Cardiac fibroblast (primary cell): ENCODE measurements around the gene CRTAC1.
A peak's percentile ranks its signal among the peaks of the same experiment; 100 is the strongest.

Experiments
- DNase-seq, 2 donors: peaks; one replicate each; pipeline versions ENCODE4 v3.0.0 to v3.0.0-alpha.2; 2010; ENCODE audit warnings: low read depth in 2 of 2
- H3K4me3 ChIP-seq, 2 donors: replicated peaks in 1 of 2; 1 replicate in 1 of 2; 2 replicates in 1 of 2; pipeline ENCODE4 v1.5.1; 2011; ENCODE audit warnings: low read depth in 2 of 2, low read length in 2 of 2, mild to moderate bottlenecking in 2 of 2, moderate library complexity in 1 of 2
- CTCF ChIP-seq: IDR thresholded peaks from one replicate; pipeline ENCODE4 v1.5.1; 2011; ENCODE audit warnings: low read depth, mild to moderate bottlenecking, low read length, inconsistent platforms

The CRTAC1 gene

GRCh38 chr10:98045785-98046389 lies 15.5 kb upstream of the CRTAC1 start:
- peak; percentile 64 to 69 for DNase-seq
- peak; percentile 95 for TF ChIP-seq CTCF
- no peak overlapping the region for H3K4me3 ChIP-seq

DNA sequence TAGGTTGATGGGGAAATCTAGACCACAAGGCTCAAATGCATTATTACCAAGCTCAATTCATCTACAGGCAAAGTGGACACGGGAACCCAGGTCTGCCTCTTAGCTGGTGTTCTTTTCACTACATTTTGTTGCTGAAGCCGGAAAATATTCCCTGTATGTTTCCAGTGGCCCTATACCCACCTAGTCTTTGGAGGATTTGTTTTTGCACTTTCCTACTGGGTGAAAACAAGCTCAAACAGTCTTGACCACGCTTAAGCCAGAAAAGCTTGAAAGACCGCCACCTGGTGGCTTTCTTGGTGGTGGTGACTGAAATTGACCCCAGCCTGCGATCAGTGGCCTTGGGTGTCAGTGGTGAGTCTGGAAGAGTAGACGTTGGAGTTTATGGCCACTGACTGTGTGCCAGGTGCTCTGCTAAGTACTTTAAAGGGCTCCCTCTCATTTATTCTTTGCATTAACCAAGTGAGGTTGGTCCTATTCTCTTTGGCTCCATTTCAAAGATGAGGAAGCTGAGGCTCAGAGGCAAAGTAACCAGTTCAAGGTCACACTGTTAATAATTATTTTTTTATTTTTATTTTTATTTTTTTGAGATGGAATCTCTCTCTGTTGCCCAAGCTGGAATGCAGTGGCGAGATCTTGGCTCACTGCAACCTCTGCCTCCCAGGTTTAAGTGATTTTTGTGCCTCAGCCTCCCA lies 11.1 kb upstream of the CRTAC1 start:
- no peak overlapping the region for H3K4me3 ChIP-seq
- peak; percentile 68 to 73 for DNase-seq
- TF ChIP-seq CTCF = peak; percentile 73

DNA sequence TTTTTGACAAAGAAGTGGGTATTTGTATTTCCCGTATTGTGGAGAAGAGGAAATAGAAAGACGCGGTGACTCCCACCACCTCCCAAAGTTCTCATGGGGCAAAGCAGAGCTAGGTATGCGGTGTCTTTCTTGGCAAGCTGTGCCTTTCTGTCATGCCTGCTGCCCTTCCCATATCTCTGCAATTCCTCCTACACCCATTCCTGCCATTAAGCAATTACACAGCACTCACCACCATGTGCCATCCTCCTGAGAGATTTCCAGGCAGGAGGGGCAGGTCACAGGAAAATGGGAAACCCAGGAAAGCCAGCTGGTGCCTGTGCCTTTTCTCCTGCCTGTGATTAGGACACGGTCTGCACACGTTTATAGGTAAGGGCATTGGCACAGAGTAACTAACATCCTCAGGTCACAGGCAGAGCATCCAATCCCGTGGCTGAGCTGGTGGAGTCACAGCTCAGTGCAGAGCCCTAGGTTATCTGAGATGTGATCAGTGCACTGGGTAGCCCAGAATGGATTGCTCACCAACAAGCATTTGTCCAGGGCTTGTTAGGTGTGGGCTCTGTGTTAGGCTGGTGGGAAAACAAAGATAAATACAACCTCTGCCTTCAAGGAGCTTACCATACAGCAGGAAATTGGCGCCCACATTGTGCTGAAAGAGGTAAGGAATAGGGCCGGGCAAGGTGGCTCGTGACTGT lies 9.4 kb upstream of the CRTAC1 start:
- no peak for DNase-seq
- H3K4me3 ChIP-seq = no peak overlapping the region
- TF ChIP-seq CTCF = no peak

DNA sequence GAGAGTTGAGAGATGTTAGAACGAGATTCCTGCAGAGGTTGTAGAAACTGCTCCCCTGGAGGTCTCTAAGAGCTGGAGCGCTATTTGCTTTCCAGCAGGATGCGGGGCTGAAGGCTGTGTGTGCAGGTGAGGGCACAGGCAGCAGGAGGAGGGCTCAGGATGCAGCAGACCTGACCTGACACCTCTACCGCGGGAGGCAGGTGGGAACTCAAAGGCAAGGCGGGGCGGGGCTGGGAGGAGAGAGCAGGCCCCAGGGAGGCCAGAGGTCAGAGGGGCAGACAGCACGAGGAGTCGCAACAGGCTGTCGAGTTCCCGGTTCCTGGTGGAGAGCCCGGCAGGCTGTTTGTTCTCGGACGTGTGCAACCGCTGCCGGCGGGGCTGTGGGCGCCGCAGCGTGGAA lies 7.9 kb upstream of the CRTAC1 start:
- no peak for TF ChIP-seq CTCF
- DNase-seq = no peak
- H3K4me3 ChIP-seq = no peak overlapping the region

GRCh38 chr10:98035599-98035998 lies 5.2 kb upstream of the CRTAC1 start:
- TF ChIP-seq CTCF = no peak

GRCh38 chr10:98033515-98033914 lies 3.1 kb upstream of the CRTAC1 start:
- DNase-seq = no peak
- no peak overlapping the region for H3K4me3 ChIP-seq
- no peak for TF ChIP-seq CTCF

More at GRCh38 chr10:98035599-98035998, 5.2 kb upstream of the CRTAC1 start:
- DNase-seq = no peak
- no peak overlapping the region for H3K4me3 ChIP-seq
